ENCODE results near the gene ESF1. TPM values are rescaled to one million over a fixed set of nuclear protein-coding genes. Genes with fewer than 3 reads are reported as not detected.

The ESF1 gene
- total RNA-seq, 1 experiment from 2014 or later = 36.9 TPM

GRCh38 chr20:13817342-13817741 is 32.6 kb upstream of the ESF1 start:
- no peaks in the 10 kb centered on the region for H3K27me3 Mint-ChIP-seq (ENCODE audit: low read depth)

More at GRCh38 chr20:13817342-13817741, 32.6 kb upstream of the ESF1 start:
- Histone ChIP-seq H3K9me3 (ENCODE audit: control insufficient read depth, low read depth, low read length) (no peaks in the 10 kb centered on the region), H3K23me2 (ENCODE audit: insufficient read length, low read depth, low read length, poor library complexity, severe bottlenecking) (no peaks in the 10 kb centered on the region), H3K9ac (ENCODE audit: extremely low read depth, insufficient read length, low read length) (no peak overlapping the region), H2BK5ac (ENCODE audit: insufficient read length, low read length) (no peak overlapping the region), H2AK5ac (ENCODE audit: insufficient read length, low read length) (no peak overlapping the region), H3K79me2 (ENCODE audit: insufficient read depth, low read length) (no peaks in the 10 kb centered on the region), H2AFZ (ENCODE audit: low read length) (no peak overlapping the region), H4K5ac (ENCODE audit: insufficient read length, low read depth, low read length) (no peak overlapping the region), H2BK120ac (ENCODE audit: low read depth, low read length, poor library complexity, severe bottlenecking) (no peak overlapping the region), H2BK15ac (ENCODE audit: low read depth, low read length) (no peak overlapping the region), H4K8ac (replicated peaks; ENCODE audit: insufficient read length, low read depth, low read length) (no peak overlapping the region), H3K14ac (ENCODE audit: insufficient read depth, low read length) (no peak overlapping the region), H3K27ac (ENCODE audit: insufficient read length, low read depth, low read length) (no peak overlapping the region), H3K4ac (ENCODE audit: low read depth, low read length) (no peak overlapping the region), H3K4me2 (ENCODE audit: insufficient read depth, insufficient read length, low read length) (no peak overlapping the region), H3K4me1 (ENCODE audit: insufficient read depth, low read length) (no peaks in the 10 kb centered on the region), H4K91ac (ENCODE audit: insufficient read length, low read depth, low read length) (no peak overlapping the region), H3K18ac (ENCODE audit: insufficient read length, low read depth, low read length) (no peak overlapping the region), H4K20me1 (ENCODE audit: control insufficient read depth, insufficient read depth, insufficient read length) (no peaks in the 10 kb centered on the region), H3K23ac (ENCODE audit: insufficient read length, low read depth, low read length) (no peak overlapping the region), H2BK20ac (ENCODE audit: low read depth, low read length, poor library complexity, severe bottlenecking) (no peak overlapping the region), H3K79me1 (ENCODE audit: insufficient read depth, low read depth, low read length, poor library complexity, severe bottlenecking) (no peaks in the 10 kb centered on the region), H3K56ac (ENCODE audit: insufficient read length, low read depth, low read length) (no peak overlapping the region), H3T11ph (ENCODE audit: low read length) (no peak overlapping the region), H2BK12ac (ENCODE audit: insufficient read length, low read depth, low read length) (no peak overlapping the region), H3K27me3 (ENCODE audit: insufficient read depth, low read length) (no peaks in the 10 kb centered on the region)
- Mint-ChIP-seq H3K4me1 (no peaks in the 10 kb centered on the region), H3K4me3 (no peak overlapping the region), H3K36me3 (ENCODE audit: insufficient read depth in 1 of 3, low read depth in 3 of 3) (peaks cover 0 to 50% (median 36%) of the 10 kb centered on the region in 3 experiments; a peak in 6 of 7 replicates), H3K9me3 (no peaks in the 10 kb centered on the region), H3K27ac (no peak overlapping the region)
- no peak for TF ChIP-seq CTCF (conservative IDR thresholded peaks at IDR 0.05)
- DNase-seq = no peak

Data from H9 (cell line).